IMR-90 (cell line): Measurements from ENCODE around the gene SGMS1. TPM values are rescaled to one million over a fixed set of nuclear protein-coding genes. Genes with fewer than 3 reads are reported as not detected.

Source experiments
- ATAC-seq: fragments of 200-7000 bp; cut with Tn5 transposase; 2 replicates; pipeline ENCODE4 v1.9.1; 2020; ENCODE audit warnings: low read depth, mild to moderate bottlenecking, moderate library complexity
- BruUV-seq: library from RNA; stranded (reverse); fragments of 400-500 nt; replicated peaks from 2 replicates; lab custom pipeline; 2021; lab: Mats Ljungman, UMichigan
- CTCF ChIA-PET: fragments of 300-600 bp; formaldehyde crosslinking; extraction: SDS; loops from one replicate; lab custom pipeline; 2021; ENCODE audit warnings: antibody characterized with exemption; lab: Yijun Ruan, JAX
- POLR2A ChIA-PET: fragments of 300-600 bp; sonication (Branson Sonifier 250); formaldehyde crosslinking; loops from one replicate; lab custom pipeline; 2022; ENCODE audit warnings: antibody characterized with exemption; ENCODE audit not compliant: unreplicated experiment; lab: Charles Lee
- DNase-seq: peaks from one replicate; pipeline ENCODE4 v3.0.0; 2013
- H2AFZ ChIP-seq: replicated peaks from 2 replicates; pipeline ENCODE3; 2013; ENCODE audit warnings: low read length, mild to moderate bottlenecking; ENCODE audit not compliant: poor library complexity
- H2AK5ac ChIP-seq: 2 replicates; pipeline ENCODE4 v1.6.1; 2013; ENCODE audit warnings: low read depth, low read length, inconsistent platforms
- H2AK9ac ChIP-seq: replicated peaks from 2 replicates; pipeline ENCODE3; 2013; ENCODE audit warnings: mild to moderate bottlenecking, low read depth, low read length, moderate library complexity; ENCODE audit not compliant: poor library complexity
- H2BK120ac ChIP-seq: 2 replicates; pipeline ENCODE4 v1.6.1; 2013; ENCODE audit warnings: low read depth, low read length, inconsistent platforms
- H2BK15ac ChIP-seq: 3 replicates; pipeline ENCODE4 v1.6.1; 2013; ENCODE audit warnings: low read depth, low read length, inconsistent platforms
- H2BK20ac ChIP-seq: 2 replicates; pipeline ENCODE4 v1.6.1; 2013; ENCODE audit warnings: low read depth, mild to moderate bottlenecking, inconsistent platforms, low read length, moderate library complexity
- H2BK5ac ChIP-seq: 2 replicates; pipeline ENCODE4 v1.6.1; 2013; ENCODE audit warnings: mild to moderate bottlenecking, low read depth, low read length, inconsistent platforms; ENCODE audit not compliant: poor library complexity, severe bottlenecking
- H3K14ac ChIP-seq: replicated peaks from 2 replicates; pipeline ENCODE4 v1.6.1; 2013; ENCODE audit warnings: low read depth, low read length, inconsistent platforms
- H3K18ac ChIP-seq: 2 replicates; pipeline ENCODE4 v1.6.1; 2013; ENCODE audit warnings: low read depth, low read length, control low read depth
- H3K23ac ChIP-seq: 2 replicates; pipeline ENCODE4 v1.6.1; 2013; ENCODE audit warnings: low read depth, low read length, inconsistent platforms
- H3K27ac ChIP-seq: 2 replicates; pipeline ENCODE4 v1.5.1; 2013; ENCODE audit warnings: mild to moderate bottlenecking, control low read depth, low read length; ENCODE audit not compliant: insufficient read depth
- H3K27me3 ChIP-seq: 2 replicates; pipeline ENCODE4 v1.6.1; 2013; ENCODE audit warnings: low read length; ENCODE audit not compliant: control insufficient read depth, insufficient read depth
- H3K36me3 ChIP-seq: 2 replicates; pipeline ENCODE4 v1.6.1; 2013; ENCODE audit warnings: low read length, mixed read lengths; ENCODE audit not compliant: control insufficient read depth, insufficient read depth
- H3K4ac ChIP-seq: 2 replicates; pipeline ENCODE4 v1.6.1; 2013; ENCODE audit warnings: low read depth, low read length, inconsistent platforms
- H3K4me1 ChIP-seq: 2 replicates; pipeline ENCODE4 v1.6.1; 2013; ENCODE audit warnings: low read length, mixed read lengths; ENCODE audit not compliant: control insufficient read depth, insufficient read depth
- H3K4me2 ChIP-seq: 2 replicates; pipeline ENCODE4 v1.6.1; 2013; ENCODE audit warnings: low read depth, mild to moderate bottlenecking, control low read depth, low read length, moderate library complexity
- H3K4me3 ChIP-seq: 2 replicates; pipeline ENCODE4 v1.5.1; 2013; ENCODE audit warnings: low read depth, mild to moderate bottlenecking, control low read depth, low read length, moderate library complexity; ENCODE audit not compliant: insufficient read depth
- H3K56ac ChIP-seq: 2 replicates; pipeline ENCODE4 v1.6.1; 2013; ENCODE audit warnings: low read length, inconsistent platforms; ENCODE audit not compliant: insufficient read depth; ENCODE audit errors: extremely low read depth
- H3K79me1 ChIP-seq, 2 experiments: 2 replicates each; pipeline ENCODE4 v1.6.1; 2013; ENCODE audit warnings: low read length in 2 of 2, inconsistent platforms in 1 of 2, low read depth in 1 of 2
- H3K9ac ChIP-seq: 2 replicates; pipeline ENCODE4 v1.6.1; 2013; ENCODE audit warnings: low read depth, low read length, control low read depth
- H3K9me1 ChIP-seq: 2 replicates; pipeline ENCODE4 v1.6.1; 2013; ENCODE audit warnings: low read length, inconsistent platforms; ENCODE audit not compliant: insufficient read depth
- H3K9me3 ChIP-seq: 2 replicates; pipeline ENCODE4 v1.6.1; 2013; ENCODE audit warnings: low read length; ENCODE audit not compliant: control insufficient read depth, insufficient read depth
- H4K20me1 ChIP-seq: 2 replicates; pipeline ENCODE4 v1.6.1; 2013; ENCODE audit warnings: low read length, inconsistent platforms; ENCODE audit not compliant: insufficient read depth
- H4K5ac ChIP-seq: 2 replicates; pipeline ENCODE4 v1.6.1; 2013; ENCODE audit warnings: mild to moderate bottlenecking, low read depth, low read length, control low read depth
- H4K8ac ChIP-seq, 2 experiments: 2 replicates each; pipeline ENCODE4 v1.6.1; 2013; ENCODE audit warnings: low read depth in 2 of 2, low read length in 2 of 2, control low read depth in 1 of 2, inconsistent platforms in 1 of 2
- H4K91ac ChIP-seq: 2 replicates; pipeline ENCODE4 v1.6.1; 2013; ENCODE audit warnings: low read depth, low read length, inconsistent platforms; ENCODE audit not compliant: insufficient read depth
- CEBPB ChIP-seq: IDR thresholded peaks from 2 replicates; pipeline ENCODE4 v1.6.1; 2012; ENCODE audit warnings: low read depth, low read length, improper control_type of control experiment
- CHD1 ChIP-seq: IDR thresholded peaks from 2 replicates; pipeline ENCODE4 v1.6.1; 2012; ENCODE audit warnings: low read depth, low read length, improper control_type of control experiment
- MAFK ChIP-seq: IDR thresholded peaks from 2 replicates; pipeline ENCODE4 v1.6.1; 2012; ENCODE audit warnings: low read depth, low read length, improper control_type of control experiment
- NFE2L2 ChIP-seq: fragments of 150-350 bp; IDR thresholded peaks from 2 replicates; pipeline ENCODE4 v1.6.1; 2016; ENCODE audit warnings: low read depth, mild to moderate bottlenecking, low read length
- POLR2A ChIP-seq: IDR thresholded peaks from 2 replicates; pipeline ENCODE4 v1.6.1; 2012; ENCODE audit warnings: mild to moderate bottlenecking, low read depth, low read length
- RAD21 ChIP-seq: IDR thresholded peaks from 2 replicates; pipeline ENCODE4 v1.6.1; 2012; ENCODE audit warnings: low read length, improper control_type of control experiment
- RCOR1 ChIP-seq: IDR thresholded peaks from 2 replicates; pipeline ENCODE4 v1.6.1; 2012; ENCODE audit warnings: mild to moderate bottlenecking, low read length, improper control_type of control experiment; ENCODE audit not compliant: insufficient replicate concordance
- RFX5 ChIP-seq: IDR thresholded peaks from 2 replicates; pipeline ENCODE4 v1.8.0; 2012; ENCODE audit warnings: low read depth, mild to moderate bottlenecking, low read length, moderate library complexity
- WGBS, 2 experiments: methylation state at CpG; one replicate each; pipeline versions ENCODE4 v1.1.5 to v1.1.7; 2013; ENCODE audit warnings: missing lambda C conversion rate in 2 of 2; ENCODE audit not compliant: insufficient read length in 1 of 2; ENCODE audit errors: extremely low coverage in 2 of 2; 5-methylcytosine and 5-hydroxymethylcytosine counted together
- dilution Hi-C: fragments of 300-500 bp; cut with HindIII; formaldehyde crosslinking; loops from one replicate; pipeline ENCODE4 v1.14.3; 2018; ENCODE audit warnings: low sequenced_read_pairs; ENCODE audit not compliant: unreplicated experiment
- in situ Hi-C: fragments of 300-500 bp; cut with MboI; formaldehyde crosslinking; loops from 3 replicates; pipeline ENCODE4 v1.14.3; 2019; ENCODE audit warnings: low sequenced_read_pairs, inconsistent platforms, mixed read lengths
- intact Hi-C: fragments of 100-400 bp; cut with micrococcal nuclease; formaldehyde crosslinking; loops from 2 replicates; pipeline ENCODE4 v1.10.0; 2022
- polyA plus RNA-seq, 3 experiments: library from polyadenylated mRNA; depleted of rRNA; stranded (reverse); fragments of >200 nt; gene quantifications; 2 replicates each; pipeline ENCODE4 v1.2.3, GENCODE V29; 2012; ENCODE audit warnings: low replicate concordance in 1 of 3
- total RNA-seq: library from RNA; depleted of rRNA; stranded (reverse); fragments of >200 nt; gene quantifications from 2 replicates; pipeline ENCODE4 v1.2.3, GENCODE V29; 2012
- TF ChIP-seq, protein P1 (sequence below): fragments of 150-350 bp; IDR thresholded peaks from 2 replicates; pipeline ENCODE4 v1.6.1; 2017; ENCODE audit warnings: mild to moderate bottlenecking, antibody characterized with exemption, low read length, low read depth

The SGMS1 gene
- total and polyA plus RNA-seq, 2 of the 4 experiments (the other 2 are of a cell fraction): 9.8 to 30.8 TPM

DNA sequence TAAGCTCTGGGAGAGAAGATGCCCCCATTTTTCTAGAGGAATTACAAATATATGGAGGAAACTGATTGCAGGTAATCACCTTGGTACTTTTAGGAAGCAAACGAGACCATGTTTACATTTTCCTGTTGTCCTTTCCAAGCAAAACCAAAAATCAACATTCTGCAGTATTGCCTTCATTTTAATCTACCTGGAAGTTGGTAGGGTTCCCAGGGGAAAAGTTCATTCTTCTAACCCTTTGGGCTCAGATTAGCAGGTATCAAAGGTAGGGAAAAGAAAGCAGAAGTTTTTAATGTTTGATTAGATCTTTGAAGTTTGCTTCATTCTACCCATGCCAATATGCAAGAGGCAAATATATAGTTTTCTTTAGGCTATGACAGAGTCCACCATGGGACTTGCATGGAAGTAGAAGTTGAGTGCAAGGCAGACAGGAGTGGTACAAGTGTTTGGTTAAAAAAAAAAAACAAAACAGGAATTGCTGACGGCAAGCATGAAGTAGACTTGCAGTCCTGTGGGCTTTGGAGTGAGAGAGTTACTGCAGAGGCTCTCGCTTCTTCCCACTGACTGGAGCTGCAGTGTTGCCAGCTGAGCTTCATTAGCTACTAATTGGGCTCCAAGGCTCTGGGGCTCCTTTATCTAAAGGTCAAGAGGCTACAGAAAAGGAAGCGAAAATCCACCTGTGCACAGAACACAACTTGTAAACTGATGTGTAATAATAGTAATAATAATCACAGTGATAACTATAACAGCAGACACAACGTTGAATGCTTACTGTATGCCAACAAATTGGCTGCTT lies 343.5 kb downstream of the SGMS1 start:
- ChIA-PET POLR2A (no interaction called here), CTCF (interaction anchor here (0.7 kb wide), 1 partner anchor 126 kb away, joined by 3 read pairs; no protein-coding TSS in a partner anchor)
- H3K9me3 ChIP-seq: no peaks in the 10 kb centered on the region
- no peaks in the 10 kb centered on the region for H3K79me1 ChIP-seq
- H3K27ac ChIP-seq: no peak overlapping the region
- dilution Hi-C loops: no loop called here
- H2BK5ac ChIP-seq: no peak overlapping the region
- in situ Hi-C loops: no loop called here
- no peaks in the 10 kb centered on the region for H3K9me1 ChIP-seq
- H2AK9ac ChIP-seq: no peak overlapping the region
- no peak overlapping the region for H3K4me3 ChIP-seq
- H2AFZ ChIP-seq: no peak overlapping the region
- H3K14ac ChIP-seq: no peak overlapping the region
- no peak for TF ChIP-seq MAFK
- no peak for TF ChIP-seq RAD21
- no peak for TF ChIP-seq NFE2L2
- no peak for TF ChIP-seq RFX5
- TF ChIP-seq, protein P1, sequence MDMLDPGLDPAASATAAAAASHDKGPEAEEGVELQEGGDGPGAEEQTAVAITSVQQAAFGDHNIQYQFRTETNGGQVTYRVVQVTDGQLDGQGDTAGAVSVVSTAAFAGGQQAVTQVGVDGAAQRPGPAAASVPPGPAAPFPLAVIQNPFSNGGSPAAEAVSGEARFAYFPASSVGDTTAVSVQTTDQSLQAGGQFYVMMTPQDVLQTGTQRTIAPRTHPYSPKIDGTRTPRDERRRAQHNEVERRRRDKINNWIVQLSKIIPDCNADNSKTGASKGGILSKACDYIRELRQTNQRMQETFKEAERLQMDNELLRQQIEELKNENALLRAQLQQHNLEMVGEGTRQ: no peak
- TF ChIP-seq CHD1: no peak
- no peak for TF ChIP-seq CEBPB
- no peak for TF ChIP-seq POLR2A
- no peak for TF ChIP-seq RCOR1
- H4K8ac ChIP-seq: no peak overlapping the region
- no peak overlapping the region for H3K23ac ChIP-seq
- H3K18ac ChIP-seq: no peak overlapping the region
- DNase-seq (no peak), ATAC-seq (no peak)
- H4K5ac ChIP-seq: no peak overlapping the region
- no peak overlapping the region for H2BK120ac ChIP-seq
- H3K4me1 ChIP-seq: no peaks in the 10 kb centered on the region
- no peak overlapping the region for H3K9ac ChIP-seq
- no peaks in the 10 kb centered on the region for H3K36me3 ChIP-seq
- H3K4ac ChIP-seq: no peak overlapping the region
- no peak overlapping the region for H3K4me2 ChIP-seq
- H2BK20ac ChIP-seq: no peak overlapping the region
- BruUV-seq: no TSS peak
- H2AK5ac ChIP-seq: no peak overlapping the region
- H4K91ac ChIP-seq: no peak overlapping the region
- WGBS, 2 experiments: no CpG with 5 or more reads among the region's 5 CpGs
- peaks cover 39% of the 10 kb centered on the region for H3K27me3 ChIP-seq
- intact Hi-C loops: no loop called here
- H2BK15ac ChIP-seq: no peak overlapping the region
- no peak overlapping the region for H3K56ac ChIP-seq
- H4K20me1 ChIP-seq: no peaks in the 10 kb centered on the region
